ENCODE measurements around the gene SLIT1.

DNA sequence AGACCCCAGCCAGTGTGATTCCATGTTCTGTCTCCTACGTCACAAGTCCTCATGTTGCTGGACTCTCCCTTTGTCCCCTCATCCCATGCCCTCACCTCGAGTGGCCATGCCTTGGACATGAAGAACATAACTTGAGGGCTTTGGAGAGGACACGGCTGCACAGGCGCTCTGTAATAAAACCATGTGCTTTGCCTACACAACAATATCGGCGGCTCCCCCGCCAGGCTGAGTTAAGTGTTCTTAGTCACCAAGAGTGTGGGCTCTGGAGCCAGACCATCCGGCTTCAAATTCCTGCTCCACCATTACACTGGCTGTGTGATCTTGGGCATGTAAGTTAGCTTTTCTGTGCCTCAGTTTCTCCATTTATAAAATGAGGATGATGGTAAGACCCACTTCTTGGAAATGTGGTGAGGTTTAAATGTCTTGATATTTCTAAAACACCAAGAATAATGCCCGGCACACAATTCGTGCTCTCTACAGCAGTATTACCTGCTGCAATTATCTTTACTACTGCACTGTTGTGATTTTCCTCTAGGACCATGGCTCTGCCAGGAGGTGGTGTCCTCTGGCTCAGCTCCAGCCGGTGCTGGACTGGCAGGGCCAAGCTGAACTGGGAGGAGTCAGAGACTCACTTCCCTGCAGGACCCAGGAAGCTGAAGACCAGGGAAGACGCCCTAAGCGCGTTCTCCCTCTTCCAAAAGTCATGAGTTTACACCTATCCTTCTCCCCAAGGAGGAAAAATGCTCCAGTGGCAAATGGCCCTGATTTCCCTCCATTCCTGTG lies 15.7 kb downstream of the SLIT1 start:
- TF ChIP-seq FOXK2 (IDR thresholded peaks at IDR 0.05) (no peak), SP1 (IDR thresholded peaks at IDR 0.05) (no peak), LEF1 (IDR thresholded peaks at IDR 0.05; ENCODE audit: borderline replicate concordance) (no peak), BHLHE40 (IDR thresholded peaks at IDR 0.05; ENCODE audit: borderline replicate concordance) (no peak), NFRKB (IDR thresholded peaks at IDR 0.05) (no peak), SUZ12 (IDR thresholded peaks at IDR 0.05) (no peak), ELF4 (IDR thresholded peaks at IDR 0.05) (no peak), FOXM1 (IDR thresholded peaks at IDR 0.05; ENCODE audit: borderline replicate concordance) (no peak), TARDBP (IDR thresholded peaks at IDR 0.05) (no peak), HDGF (IDR thresholded peaks at IDR 0.05; ENCODE audit: borderline replicate concordance) (no peak), FOXA1 (IDR thresholded peaks at IDR 0.05) (no peak), ARNT (IDR thresholded peaks at IDR 0.05) (no peak), ZNF384 (IDR thresholded peaks at IDR 0.05) (no peak)
- TF ChIP-seq, protein P1, sequence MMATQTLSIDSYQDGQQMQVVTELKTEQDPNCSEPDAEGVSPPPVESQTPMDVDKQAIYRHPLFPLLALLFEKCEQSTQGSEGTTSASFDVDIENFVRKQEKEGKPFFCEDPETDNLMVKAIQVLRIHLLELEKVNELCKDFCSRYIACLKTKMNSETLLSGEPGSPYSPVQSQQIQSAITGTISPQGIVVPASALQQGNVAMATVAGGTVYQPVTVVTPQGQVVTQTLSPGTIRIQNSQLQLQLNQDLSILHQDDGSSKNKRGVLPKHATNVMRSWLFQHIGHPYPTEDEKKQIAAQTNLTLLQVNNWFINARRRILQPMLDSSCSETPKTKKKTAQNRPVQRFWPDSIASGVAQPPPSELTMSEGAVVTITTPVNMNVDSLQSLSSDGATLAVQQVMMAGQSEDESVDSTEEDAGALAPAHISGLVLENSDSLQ (IDR thresholded peaks at IDR 0.05) = no peak
